Activated T-helper 2 cell treated with anti-CD3 and anti-CD28 coated beads, Interferon-gamma antibody, Interleukin-2, Interleukin-4, amounts not matched to agents 10 μg/mL and 5 μg/mL and 100 μg/mL, durations not matched to agents 14 hours and 24 hours and 36 hours (primary cell): Measurements from ENCODE around the gene USP37. TPM values are rescaled to one million over a fixed set of nuclear protein-coding genes. Genes with fewer than 3 reads are reported as not detected.

Experiments used
- DNase-seq: peaks from one replicate; pipeline ENCODE4 v3.0.0; 2021; ENCODE audit warnings: low spot score
- H3K27ac Mint-ChIP-seq: one replicate; pipeline ENCODE4 v1.8.0; 2021; ENCODE audit warnings: mixed read lengths
- H3K27me3 Mint-ChIP-seq: one replicate; pipeline ENCODE4 v1.8.0; 2021; ENCODE audit warnings: low read depth, mixed read lengths
- H3K36me3 Mint-ChIP-seq: one replicate; pipeline ENCODE4 v1.8.0; 2021; ENCODE audit warnings: low read depth, mixed read lengths
- H3K4me1 Mint-ChIP-seq: one replicate; pipeline ENCODE4 v1.8.0; 2021; ENCODE audit warnings: low read depth, mixed read lengths
- H3K4me3 Mint-ChIP-seq: one replicate; pipeline ENCODE4 v1.8.0; 2021; ENCODE audit warnings: low read depth, mild to moderate bottlenecking, moderate library complexity, mixed read lengths
- H3K9me3 Mint-ChIP-seq: one replicate; pipeline ENCODE4 v1.8.0; 2021; ENCODE audit warnings: mixed read lengths
- intact Hi-C: fragments of 100-400 bp; cut with micrococcal nuclease; formaldehyde crosslinking; loops from one replicate; pipeline ENCODE4 v1.15.1; 2023
- total RNA-seq: library from RNA; stranded (reverse); gene quantifications from 2 replicates; pipeline ENCODE4 v1.2.3, GENCODE V29; 2022

The USP37 gene
- total RNA-seq, 1 donor from 2014 or later: 43.7 TPM

DNA sequence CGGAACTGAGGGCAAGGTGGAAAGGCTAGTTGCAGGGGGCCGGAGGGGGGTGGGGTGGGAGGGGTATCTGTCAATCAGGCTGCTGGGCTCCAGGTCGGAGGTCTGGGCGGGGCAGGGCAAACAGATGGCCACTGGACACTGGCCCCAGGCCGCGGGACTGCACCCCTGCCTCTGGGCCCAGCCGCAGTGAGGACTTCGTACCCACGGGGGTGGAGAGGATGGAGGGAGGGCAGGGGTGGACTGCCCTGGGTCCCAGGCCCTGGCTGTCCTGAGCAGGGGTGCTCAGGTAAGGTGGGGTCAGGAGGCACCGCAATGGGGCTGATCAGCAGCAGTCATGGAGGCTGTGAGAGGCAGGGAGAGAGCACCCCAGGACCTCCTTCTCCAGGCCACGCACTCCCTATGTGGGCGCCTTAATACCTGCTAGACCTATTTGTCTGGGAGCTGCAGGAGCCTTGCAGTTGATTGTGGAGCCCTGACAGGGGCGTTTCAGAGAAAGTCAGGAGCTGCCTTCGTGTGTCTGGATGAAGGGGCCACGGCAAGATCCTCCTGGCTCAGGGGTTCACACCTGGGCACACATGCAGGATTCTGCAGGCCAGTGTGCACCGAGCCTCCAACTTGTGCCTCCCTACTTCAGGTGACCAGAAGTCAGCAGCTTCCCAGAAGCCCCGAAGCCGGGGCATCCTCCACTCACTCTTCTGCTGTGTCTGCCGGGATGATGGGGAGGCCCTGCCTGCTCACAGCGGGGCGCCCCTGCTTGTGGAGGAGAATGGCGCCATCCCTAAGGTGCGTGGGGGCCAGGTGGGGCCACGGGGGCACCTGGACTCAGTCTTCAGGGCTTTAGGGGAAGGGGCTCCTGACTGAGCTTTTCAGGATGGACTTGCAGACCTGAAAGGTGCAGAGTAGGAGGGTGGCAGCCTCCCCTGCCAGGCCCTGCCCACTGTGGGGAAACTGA, 166.9 kb downstream of the USP37 start:
- Mint-ChIP-seq H3K4me1 (peaks cover 38% of the 10 kb centered on the region), H3K27ac (peak overlapping the region; percentile 33), H3K9me3 (no peaks in the 10 kb centered on the region), H3K36me3 (peaks cover 47% of the 10 kb centered on the region), H3K4me3 (peak overlapping the region; percentile 93), H3K27me3 (no peaks in the 10 kb centered on the region)
- intact Hi-C loops: loop anchor here (10.0 kb wide), 1 partner anchor 854 kb away; the partner anchor contains the start of genes TUBA4A and TUBA4B
- no peak for DNase-seq

Other genes starting within 250 kb of the USP37 start
- gene CATIP, start 211.5 kb downstream of the USP37 start, total RNA-seq: not detected in 2 replicates
- gene SLC11A1, start 186.1 kb downstream of the USP37 start, total RNA-seq: 0.18 and 0.21 TPM in 2 replicates
- gene CTDSP1, start 168.5 kb downstream of the USP37 start, total RNA-seq: 114 and 115 TPM in 2 replicates
- not detected in 2 replicates for gene VIL1, start 149.2 kb downstream of the USP37 start, total RNA-seq
- 127 and 135 TPM in 2 replicates for gene CNOT9, start 488 bp upstream of the USP37 start, total RNA-seq
- 0.18 and 0.23 TPM in 2 replicates for gene PLCD4, start 39.5 kb upstream of the USP37 start, total RNA-seq
- gene ZNF142, start 91.3 kb upstream of the USP37 start, total RNA-seq: 48.7 and 51.0 TPM in 2 replicates
- gene BCS1L, start 91.3 kb upstream of the USP37 start, total RNA-seq: 77.3 and 83.1 TPM in 2 replicates
- 21.6 and 25.8 TPM in 2 replicates for gene RNF25, start 103.7 kb upstream of the USP37 start, total RNA-seq
- 14.4 and 17.9 TPM in 2 replicates for gene STK36, start 103.7 kb upstream of the USP37 start, total RNA-seq
- gene TTLL4, start 142.5 kb upstream of the USP37 start, total RNA-seq: 55.7 and 64.7 TPM in 2 replicates
- gene CYP27A1, start 213.8 kb upstream of the USP37 start, total RNA-seq: not detected in 2 replicates